Ovary (tissue), 3 donors: Measurements from ENCODE around the gene PPP2R5C.

Experiments
- EP300 ChIP-seq: sonication (generic); formaldehyde crosslinking; IDR thresholded peaks from one replicate; pipeline ENCODE4 v1.6.1; 2017; ENCODE audit warnings: antibody characterized with exemption
- TF ChIP-seq, protein P1 (sequence below), 3 donors: fragments of 450-650 bp in 2 of 3; fragments of 200-600 bp in 1 of 3; IDR thresholded peaks; one replicate each; pipeline versions ENCODE4 v1.5.1 to v1.8.0; 2016 to 2022; ENCODE audit warnings: antibody characterized with exemption in 3 of 3, mild to moderate bottlenecking in 1 of 3
- donor health status: DM: no; HTN: no; CAD: no.

DNA sequence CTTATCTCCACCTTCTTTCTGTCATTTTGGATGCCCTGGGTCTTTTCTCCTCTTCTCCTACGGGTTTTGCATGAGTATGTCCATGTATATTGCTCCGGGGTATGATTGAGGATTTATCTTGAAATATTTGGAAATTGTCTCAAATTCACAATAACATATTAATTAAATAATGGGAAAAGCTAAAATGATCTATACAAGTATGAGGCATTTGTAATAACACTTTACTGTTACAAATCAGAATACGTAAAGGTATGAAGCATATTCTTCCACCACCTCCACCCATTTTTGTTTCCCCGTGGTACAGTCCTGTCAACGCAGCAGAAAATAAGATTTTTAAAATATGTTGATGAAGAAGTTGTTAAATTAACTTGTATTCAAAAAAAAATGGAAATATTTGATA lies 91.3 kb downstream of the PPP2R5C start:
- TF ChIP-seq, protein P1, sequence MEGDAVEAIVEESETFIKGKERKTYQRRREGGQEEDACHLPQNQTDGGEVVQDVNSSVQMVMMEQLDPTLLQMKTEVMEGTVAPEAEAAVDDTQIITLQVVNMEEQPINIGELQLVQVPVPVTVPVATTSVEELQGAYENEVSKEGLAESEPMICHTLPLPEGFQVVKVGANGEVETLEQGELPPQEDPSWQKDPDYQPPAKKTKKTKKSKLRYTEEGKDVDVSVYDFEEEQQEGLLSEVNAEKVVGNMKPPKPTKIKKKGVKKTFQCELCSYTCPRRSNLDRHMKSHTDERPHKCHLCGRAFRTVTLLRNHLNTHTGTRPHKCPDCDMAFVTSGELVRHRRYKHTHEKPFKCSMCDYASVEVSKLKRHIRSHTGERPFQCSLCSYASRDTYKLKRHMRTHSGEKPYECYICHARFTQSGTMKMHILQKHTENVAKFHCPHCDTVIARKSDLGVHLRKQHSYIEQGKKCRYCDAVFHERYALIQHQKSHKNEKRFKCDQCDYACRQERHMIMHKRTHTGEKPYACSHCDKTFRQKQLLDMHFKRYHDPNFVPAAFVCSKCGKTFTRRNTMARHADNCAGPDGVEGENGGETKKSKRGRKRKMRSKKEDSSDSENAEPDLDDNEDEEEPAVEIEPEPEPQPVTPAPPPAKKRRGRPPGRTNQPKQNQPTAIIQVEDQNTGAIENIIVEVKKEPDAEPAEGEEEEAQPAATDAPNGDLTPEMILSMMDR (IDR thresholded peaks at IDR 0.05), result no peak
- no peak for TF ChIP-seq EP300
